Liver (tissue), 9 donors: ENCODE data around the gene ARL2. TPM values are rescaled to one million over a fixed set of nuclear protein-coding genes. Genes with fewer than 3 reads are reported as not detected.

Experiments used
- DNase-seq: peaks from one replicate; pipeline ENCODE4 v3.0.0-alpha.2; 2017; ENCODE audit warnings: low spot score
- H3K27ac ChIP-seq, 2 donors: one replicate each; pipeline ENCODE4 v1.7.0; 2013; ENCODE audit warnings: inconsistent platforms in 2 of 2, low read length in 2 of 2, control low read depth in 1 of 2, low read depth in 1 of 2, mild to moderate bottlenecking in 1 of 2
- H3K27me3 ChIP-seq, 4 donors: one replicate each; pipeline versions ENCODE4 v1.6.1 to v1.7.0; 2013; ENCODE audit warnings: low read length in 3 of 4, inconsistent platforms in 1 of 4, mild to moderate bottlenecking in 1 of 4, moderate library complexity in 1 of 4; ENCODE audit not compliant: control insufficient read depth in 4 of 4, insufficient read depth in 4 of 4
- H3K36me3 ChIP-seq, 4 donors: one replicate each; pipeline versions ENCODE4 v1.6.1 to v1.7.0; 2013; ENCODE audit warnings: low read length in 3 of 4, mild to moderate bottlenecking in 3 of 4, low read depth in 1 of 4, moderate library complexity in 1 of 4; ENCODE audit not compliant: control insufficient read depth in 4 of 4, insufficient read depth in 3 of 4
- H3K4me1 ChIP-seq, 4 donors: one replicate each; pipeline versions ENCODE4 v1.6.1 to v1.7.0; 2013; ENCODE audit warnings: low read length in 3 of 4, mild to moderate bottlenecking in 3 of 4, moderate library complexity in 1 of 4; ENCODE audit not compliant: control insufficient read depth in 4 of 4, insufficient read depth in 4 of 4
- H3K4me3 ChIP-seq, 3 donors: one replicate each; pipeline versions ENCODE4 v1.6.1 to v1.7.0; 2013; ENCODE audit warnings: low read length in 3 of 3, control low read depth in 1 of 3, low read depth in 1 of 3, mild to moderate bottlenecking in 1 of 3
- H3K9ac ChIP-seq, 2 donors: one replicate each; pipeline ENCODE4 v1.7.0; 2013; ENCODE audit warnings: low read length in 2 of 2, mild to moderate bottlenecking in 2 of 2, moderate library complexity in 2 of 2, control low read depth in 1 of 2, low read depth in 1 of 2
- H3K9me3 ChIP-seq, 4 donors: one replicate each; pipeline versions ENCODE4 v1.6.1 to v1.7.0; 2013; ENCODE audit warnings: low read length in 3 of 4; ENCODE audit not compliant: control insufficient read depth in 4 of 4
- EGR1 ChIP-seq, 2 donors: IDR thresholded peaks; 2 replicates each; pipeline ENCODE4 v1.6.1; 2016 to 2018; ENCODE audit warnings: antibody characterized with exemption in 2 of 2, low read depth in 2 of 2
- FOXA1 ChIP-seq: IDR thresholded peaks from 2 replicates; pipeline ENCODE4 v1.6.1; 2016; ENCODE audit warnings: antibody characterized with exemption
- FOXA2 ChIP-seq: IDR thresholded peaks from 2 replicates; pipeline ENCODE4 v1.6.1; 2016; ENCODE audit warnings: antibody characterized with exemption
- GABPA ChIP-seq, 2 donors: IDR thresholded peaks in 1 of 2; conservative IDR thresholded peaks in 1 of 2; 2 replicates each; pipeline ENCODE4 v1.6.1; 2016; ENCODE audit warnings: antibody characterized with exemption in 2 of 2, mild to moderate bottlenecking in 1 of 2, moderate library complexity in 1 of 2
- HNF4A ChIP-seq, 2 donors: conservative IDR thresholded peaks; 2 replicates each; pipeline ENCODE4 v1.6.1; 2016; ENCODE audit warnings: antibody characterized with exemption in 2 of 2, mild to moderate bottlenecking in 2 of 2
- HNF4G ChIP-seq: IDR thresholded peaks from 2 replicates; pipeline ENCODE4 v1.6.1; 2016; ENCODE audit warnings: antibody characterized with exemption
- JUND ChIP-seq, 2 donors: IDR thresholded peaks; 2 replicates each; pipeline ENCODE4 v1.6.1; 2016; ENCODE audit warnings: antibody characterized with exemption in 2 of 2
- MAX ChIP-seq: IDR thresholded peaks from 2 replicates; pipeline ENCODE4 v1.6.1; 2016; ENCODE audit warnings: antibody characterized with exemption
- NR2F2 ChIP-seq: IDR thresholded peaks from 2 replicates; pipeline ENCODE4 v1.6.1; 2016; ENCODE audit warnings: antibody characterized with exemption
- RAD21 ChIP-seq, 2 donors: IDR thresholded peaks; 2 replicates each; pipeline ENCODE4 v1.6.1; 2016; ENCODE audit warnings: antibody characterized with exemption in 2 of 2, mild to moderate bottlenecking in 2 of 2
- REST ChIP-seq: IDR thresholded peaks from 2 replicates; pipeline ENCODE4 v1.6.1; 2016; ENCODE audit warnings: antibody characterized with exemption, mild to moderate bottlenecking
- RXRA ChIP-seq, 2 donors: IDR thresholded peaks; 2 replicates each; pipeline ENCODE4 v1.6.1; 2017 to 2018; ENCODE audit warnings: antibody characterized with exemption in 2 of 2, mild to moderate bottlenecking in 1 of 2
- SP1 ChIP-seq: IDR thresholded peaks from 2 replicates; pipeline ENCODE4 v1.6.1; 2018; ENCODE audit warnings: antibody characterized with exemption, mild to moderate bottlenecking
- TAF1 ChIP-seq: conservative IDR thresholded peaks from 2 replicates; pipeline ENCODE4 v1.6.1; 2016; ENCODE audit warnings: antibody characterized with exemption, mild to moderate bottlenecking
- YY1 ChIP-seq: IDR thresholded peaks from 2 replicates; pipeline ENCODE4 v1.6.1; 2016; ENCODE audit warnings: antibody characterized with exemption, mild to moderate bottlenecking
- ZBTB33 ChIP-seq: IDR thresholded peaks from 2 replicates; pipeline ENCODE4 v1.6.1; 2016; ENCODE audit warnings: antibody characterized with exemption
- WGBS: extraction: QIAGEN DNeasy Blood & Tissue Kit; methylation state at CpG from one replicate; pipeline ENCODE4 v1.1.7; 2013; 5-methylcytosine and 5-hydroxymethylcytosine counted together
- polyA plus RNA-seq, 2 donors: library from polyadenylated mRNA; stranded (reverse) in 1 of 2; unstranded in 1 of 2; fragments of 200-250 nt in 1 of 2; fragments of >200 nt in 1 of 2; fragmentation: Nextera tagmentation in 1 of 2; extraction: Ambion mirVana in 1 of 2; gene quantifications; one replicate each; pipeline versions ENCODE4 v1.2.1 to v1.2.3, GENCODE V29; 2013 to 2015
- total RNA-seq, 2 donors: library from RNA; depleted of rRNA; stranded (reverse); fragments of >200 nt; gene quantifications; one replicate each; pipeline ENCODE4 v1.2.3, GENCODE V29; 2014
- TF ChIP-seq, protein P1 (sequence below): IDR thresholded peaks from 2 replicates; pipeline ENCODE4 v1.6.1; 2016; ENCODE audit warnings: antibody characterized with exemption
- TF ChIP-seq, protein P2 (sequence below): fragments of 150-350 bp; IDR thresholded peaks from 2 replicates; pipeline ENCODE4 v1.5.1; 2017; ENCODE audit warnings: improper control_type of control experiment, low read depth, low read length; ENCODE audit not compliant: missing input control
- donor health status: healthy.
- donor health status: healthy.
- donor health status: healthy.
- donor health status: healthy.
- donor health status: healthy.

ARL2 gene
- total and polyA plus RNA-seq, 4 donors, result 10.8 to 19.5 (median 15.0) TPM

GRCh38 chr11:65040520-65040846 is 26.5 kb downstream of the ARL2 start:
- Histone ChIP-seq H3K9me3 (no peaks in the 10 kb centered on the region), H3K36me3 (peaks cover 0 to 13% (median 10%) of the 10 kb centered on the region in 4 donors), H3K4me3 (peak overlapping the region; percentile 45 to 83 (median 61)), H3K27ac (peak overlapping the region; percentile 89 to 96), H3K4me1 (peaks cover 4 to 19% (median 11%) of the 10 kb centered on the region in 4 donors), H3K27me3 (no peaks in the 10 kb centered on the region), H3K9ac (peak overlapping the region; percentile 40 to 64)
- WGBS, result 15% methylated on average over 7 of the region's 7 CpGs
- TF ChIP-seq SP1 (no peak), JUND (IDR thresholded peaks at IDR 0.05) (no peak), MAX (no peak), ZBTB33 (no peak), HNF4G (no peak), YY1 (no peak), EGR1 (IDR thresholded peaks at IDR 0.05; ENCODE audit: low read depth in 2 of 2) (no peak), FOXA2 (no peak), FOXA1 (no peak)
- DNase-seq, result no peak

DNA sequence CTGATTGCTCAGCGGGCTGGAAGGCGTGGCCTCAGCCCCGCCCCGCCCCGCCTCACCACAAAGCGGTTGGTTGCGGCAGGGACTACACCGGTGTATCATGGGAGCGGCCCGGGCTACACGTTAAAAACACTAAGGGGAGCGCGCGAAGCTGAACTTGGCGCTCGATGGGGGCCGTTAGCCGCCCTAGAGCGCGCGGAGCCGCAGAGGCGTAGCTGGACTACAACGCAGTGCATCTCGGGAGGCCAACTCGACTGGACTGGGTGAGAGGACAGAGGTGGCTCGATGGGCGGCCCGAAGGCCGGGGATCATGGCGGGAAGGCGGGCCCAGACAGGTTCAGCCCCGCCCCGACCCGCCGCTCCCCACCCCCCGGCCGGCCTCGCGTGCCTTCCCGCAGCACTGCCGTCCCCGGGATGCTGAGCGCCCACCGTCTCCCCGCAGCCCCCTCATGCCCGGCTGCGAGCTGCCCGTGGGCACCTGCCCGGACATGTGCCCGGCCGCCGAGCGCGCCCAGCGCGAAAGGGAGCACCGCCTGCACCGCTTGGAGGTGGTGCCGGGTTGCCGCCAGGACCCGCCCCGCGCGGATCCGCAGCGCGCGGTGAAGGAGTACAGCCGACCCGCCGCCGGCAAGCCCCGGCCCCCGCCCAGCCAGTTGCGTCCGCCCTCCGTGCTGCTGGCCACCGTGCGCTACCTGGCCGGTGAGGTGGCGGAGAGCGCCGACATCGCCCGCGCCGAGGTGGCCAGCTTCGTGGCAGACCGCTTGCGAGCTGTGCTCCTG is 27.1 kb downstream of the ARL2 start, which contains the start of gene SAC3D1:
TSS of gene SAC3D1 (plus strand) at position 364 of the 776 bp plus-strand sequence. CDS start at position 447, 83 bp downstream.
- TF ChIP-seq MAX, result peak; percentile 83
- peak in 1 of 2 donors; percentile 25 for TF ChIP-seq EGR1 (IDR thresholded peaks at IDR 0.05; ENCODE audit: low read depth in 2 of 2)
- peak in 1 of 2 donors; percentile 16 for TF ChIP-seq JUND (IDR thresholded peaks at IDR 0.05)
- TF ChIP-seq YY1, result peak; percentile 95
- TF ChIP-seq NR2F2, result peak; percentile 63
- no peak for TF ChIP-seq FOXA1
- peak; percentile 83 for TF ChIP-seq SP1
- TF ChIP-seq REST, result peak; percentile 63
- TF ChIP-seq RAD21 (IDR thresholded peaks at IDR 0.05), result no peak
- TF ChIP-seq HNF4A (conservative IDR thresholded peaks at IDR 0.05), result peak; percentile 27 to 49
- no peak for TF ChIP-seq HNF4G
- TF ChIP-seq, protein P1, sequence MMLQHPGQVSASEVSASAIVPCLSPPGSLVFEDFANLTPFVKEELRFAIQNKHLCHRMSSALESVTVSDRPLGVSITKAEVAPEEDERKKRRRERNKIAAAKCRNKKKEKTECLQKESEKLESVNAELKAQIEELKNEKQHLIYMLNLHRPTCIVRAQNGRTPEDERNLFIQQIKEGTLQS, result no peak
- TF ChIP-seq ZBTB33, result no peak
- peak; percentile 75 to 76 for TF ChIP-seq RXRA (IDR thresholded peaks at IDR 0.05)
- TF ChIP-seq TAF1, result no peak
- no peak for TF ChIP-seq FOXA2
- TF ChIP-seq GABPA (IDR thresholded peaks at IDR 0.05 in 1 of 2, conservative IDR thresholded peaks at IDR 0.05 in 1 of 2), result peak in 1 of 2 donors; percentile 72
- TF ChIP-seq, protein P2, sequence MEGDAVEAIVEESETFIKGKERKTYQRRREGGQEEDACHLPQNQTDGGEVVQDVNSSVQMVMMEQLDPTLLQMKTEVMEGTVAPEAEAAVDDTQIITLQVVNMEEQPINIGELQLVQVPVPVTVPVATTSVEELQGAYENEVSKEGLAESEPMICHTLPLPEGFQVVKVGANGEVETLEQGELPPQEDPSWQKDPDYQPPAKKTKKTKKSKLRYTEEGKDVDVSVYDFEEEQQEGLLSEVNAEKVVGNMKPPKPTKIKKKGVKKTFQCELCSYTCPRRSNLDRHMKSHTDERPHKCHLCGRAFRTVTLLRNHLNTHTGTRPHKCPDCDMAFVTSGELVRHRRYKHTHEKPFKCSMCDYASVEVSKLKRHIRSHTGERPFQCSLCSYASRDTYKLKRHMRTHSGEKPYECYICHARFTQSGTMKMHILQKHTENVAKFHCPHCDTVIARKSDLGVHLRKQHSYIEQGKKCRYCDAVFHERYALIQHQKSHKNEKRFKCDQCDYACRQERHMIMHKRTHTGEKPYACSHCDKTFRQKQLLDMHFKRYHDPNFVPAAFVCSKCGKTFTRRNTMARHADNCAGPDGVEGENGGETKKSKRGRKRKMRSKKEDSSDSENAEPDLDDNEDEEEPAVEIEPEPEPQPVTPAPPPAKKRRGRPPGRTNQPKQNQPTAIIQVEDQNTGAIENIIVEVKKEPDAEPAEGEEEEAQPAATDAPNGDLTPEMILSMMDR, result no peak
- Histone ChIP-seq H3K9me3 (no peaks in the 10 kb centered on the region), H3K27me3 (no peaks in the 10 kb centered on the region), H3K4me1 (peaks cover 4 to 19% (median 11%) of the 10 kb centered on the region in 4 donors), H3K36me3 (peaks cover 0 to 9% (median 8%) of the 10 kb centered on the region in 4 donors), H3K27ac (peak within 1 kb of the TSS; percentile 89 to 96), H3K4me3 (peak within 1 kb of the TSS; percentile 45 to 83 (median 61)), H3K9ac (peak within 1 kb of the TSS; percentile 40 to 64)
- whole genome bisulfite sequencing, result under 1% methylated on average over 91 of the region's 91 CpGs
- peak; percentile 89 for DNase-seq
